ENCODE measurements around the gene MEN1.

DNA sequence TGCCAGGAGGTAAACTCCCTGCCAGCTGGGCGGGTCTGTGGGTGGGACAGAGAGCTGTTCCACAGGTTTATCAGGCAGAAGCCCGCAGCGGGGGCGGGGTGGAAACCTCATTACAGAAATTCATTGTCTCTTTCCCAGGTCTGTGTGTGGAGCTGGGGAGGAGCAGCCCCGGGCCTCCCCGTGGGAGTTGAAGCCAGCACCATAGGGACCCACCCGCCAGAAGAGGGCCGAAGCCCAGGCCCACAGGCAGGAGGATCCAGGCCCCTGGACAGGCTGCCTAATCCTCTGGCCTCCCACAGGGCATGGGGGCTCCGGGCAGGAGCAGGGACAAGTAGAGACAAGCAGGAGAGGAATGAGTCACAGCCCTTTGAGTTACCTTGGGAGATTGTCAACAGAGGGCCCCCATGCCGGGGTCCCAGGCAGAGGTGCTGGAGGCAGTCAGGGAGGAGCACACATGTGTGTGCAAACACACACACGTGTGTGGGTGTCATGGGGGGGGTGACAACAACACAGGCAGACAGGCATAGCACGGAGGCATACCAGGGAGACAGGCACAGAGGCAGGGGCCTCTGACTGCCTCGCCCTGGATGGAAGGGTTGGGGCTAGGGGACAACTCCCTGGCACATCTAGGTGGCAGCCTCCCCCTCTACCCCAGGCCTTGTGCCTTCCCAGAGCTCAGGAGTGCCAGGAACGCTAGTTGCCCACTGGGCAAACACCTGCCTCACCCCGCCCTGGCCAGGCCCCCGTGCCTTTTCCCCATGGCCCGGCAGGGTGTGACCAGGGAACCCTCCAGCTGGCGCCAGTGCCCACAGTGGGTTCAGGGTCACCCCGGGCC lies 32.7 kb upstream of the MEN1 start:
- TF ChIP-seq POLR2AphosphoS5 (IDR thresholded peaks at IDR 0.05) (peak in 1 of 3 donors; percentile 14), POLR2A (IDR thresholded peaks at IDR 0.05) (no peak), EP300 (IDR thresholded peaks at IDR 0.05) (no peak)
- TF ChIP-seq, protein P1, sequence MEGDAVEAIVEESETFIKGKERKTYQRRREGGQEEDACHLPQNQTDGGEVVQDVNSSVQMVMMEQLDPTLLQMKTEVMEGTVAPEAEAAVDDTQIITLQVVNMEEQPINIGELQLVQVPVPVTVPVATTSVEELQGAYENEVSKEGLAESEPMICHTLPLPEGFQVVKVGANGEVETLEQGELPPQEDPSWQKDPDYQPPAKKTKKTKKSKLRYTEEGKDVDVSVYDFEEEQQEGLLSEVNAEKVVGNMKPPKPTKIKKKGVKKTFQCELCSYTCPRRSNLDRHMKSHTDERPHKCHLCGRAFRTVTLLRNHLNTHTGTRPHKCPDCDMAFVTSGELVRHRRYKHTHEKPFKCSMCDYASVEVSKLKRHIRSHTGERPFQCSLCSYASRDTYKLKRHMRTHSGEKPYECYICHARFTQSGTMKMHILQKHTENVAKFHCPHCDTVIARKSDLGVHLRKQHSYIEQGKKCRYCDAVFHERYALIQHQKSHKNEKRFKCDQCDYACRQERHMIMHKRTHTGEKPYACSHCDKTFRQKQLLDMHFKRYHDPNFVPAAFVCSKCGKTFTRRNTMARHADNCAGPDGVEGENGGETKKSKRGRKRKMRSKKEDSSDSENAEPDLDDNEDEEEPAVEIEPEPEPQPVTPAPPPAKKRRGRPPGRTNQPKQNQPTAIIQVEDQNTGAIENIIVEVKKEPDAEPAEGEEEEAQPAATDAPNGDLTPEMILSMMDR (IDR thresholded peaks at IDR 0.05): no peak
